ENCODE measurements around the gene MUC15. TPM values are rescaled to one million over a fixed set of nuclear protein-coding genes. Genes with fewer than 3 reads are reported as not detected.

Gene MUC15
- polyA plus RNA-seq, 1 donor, result 3.2 TPM

Other genes with a start within 250 kb of the MUC15 start
- 3.0 TPM for gene ANO3, start 240.1 kb downstream of the MUC15 start, polyA plus RNA-seq (ENCODE audit: insufficient read length)
- gene SLC5A12, start 149.8 kb upstream of the MUC15 start, polyA plus RNA-seq (ENCODE audit: insufficient read length), result 57.3 TPM